ENCODE data around the gene DEAF1. TPM values are rescaled to one million over a fixed set of nuclear protein-coding genes. Genes with fewer than 3 reads are reported as not detected.
A peak's percentile ranks its signal among the peaks of the same experiment; 100 is the strongest.

The DEAF1 gene
- total and polyA plus RNA-seq, 8 donors, result 12.3 to 111 (median 37.0) TPM

DNA sequence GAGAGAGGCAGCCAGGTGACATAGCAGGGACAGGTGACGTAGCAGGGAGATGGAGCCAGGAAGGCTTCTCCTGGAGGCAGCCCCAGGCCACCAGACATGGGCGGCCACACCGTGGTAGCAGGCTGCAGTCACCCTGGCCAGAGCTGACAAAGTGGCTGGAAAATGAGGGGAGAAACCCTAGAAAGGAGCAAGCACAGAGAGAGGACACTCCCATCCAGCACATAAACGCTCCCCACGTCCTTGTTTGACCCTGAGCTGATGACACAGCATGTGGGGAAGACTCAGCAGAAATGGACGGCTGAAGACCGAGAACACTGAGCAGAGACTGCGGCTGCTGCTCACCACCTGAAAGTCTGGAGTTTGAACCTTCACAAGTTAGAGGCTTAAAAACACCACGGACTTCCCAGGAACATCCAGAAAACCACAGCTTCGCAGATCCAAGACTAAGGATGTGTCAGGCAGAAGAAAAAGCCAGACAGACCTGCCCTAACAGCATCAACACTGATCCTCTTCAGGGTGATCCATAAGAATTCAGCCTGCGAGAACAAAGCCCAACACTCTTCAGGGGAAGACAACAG, 29.2 kb downstream of the DEAF1 start:
- H3K36me3 ChIP-seq, result peaks cover 3 to 60% (median 47%) of the 10 kb centered on the region in 4 donors
- intact Hi-C loops (cut with DNase I; ENCODE audit: low total_unique reads), result loop anchor here (10.0 kb wide), 1 partner anchor 59 kb away; no protein-coding TSS in a partner anchor
- H3K4me1 ChIP-seq, result peaks cover 0 to 11% (median 0%) of the 10 kb centered on the region in 4 donors
- peak overlapping the region; percentile 4 to 67 (median 35) for H3K27ac ChIP-seq
- H3K27me3 ChIP-seq, result no peaks in the 10 kb centered on the region
- no peaks in the 10 kb centered on the region for H3K9me3 ChIP-seq
- TF ChIP-seq, protein P1, sequence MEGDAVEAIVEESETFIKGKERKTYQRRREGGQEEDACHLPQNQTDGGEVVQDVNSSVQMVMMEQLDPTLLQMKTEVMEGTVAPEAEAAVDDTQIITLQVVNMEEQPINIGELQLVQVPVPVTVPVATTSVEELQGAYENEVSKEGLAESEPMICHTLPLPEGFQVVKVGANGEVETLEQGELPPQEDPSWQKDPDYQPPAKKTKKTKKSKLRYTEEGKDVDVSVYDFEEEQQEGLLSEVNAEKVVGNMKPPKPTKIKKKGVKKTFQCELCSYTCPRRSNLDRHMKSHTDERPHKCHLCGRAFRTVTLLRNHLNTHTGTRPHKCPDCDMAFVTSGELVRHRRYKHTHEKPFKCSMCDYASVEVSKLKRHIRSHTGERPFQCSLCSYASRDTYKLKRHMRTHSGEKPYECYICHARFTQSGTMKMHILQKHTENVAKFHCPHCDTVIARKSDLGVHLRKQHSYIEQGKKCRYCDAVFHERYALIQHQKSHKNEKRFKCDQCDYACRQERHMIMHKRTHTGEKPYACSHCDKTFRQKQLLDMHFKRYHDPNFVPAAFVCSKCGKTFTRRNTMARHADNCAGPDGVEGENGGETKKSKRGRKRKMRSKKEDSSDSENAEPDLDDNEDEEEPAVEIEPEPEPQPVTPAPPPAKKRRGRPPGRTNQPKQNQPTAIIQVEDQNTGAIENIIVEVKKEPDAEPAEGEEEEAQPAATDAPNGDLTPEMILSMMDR (IDR thresholded peaks at IDR 0.05), result no peak
- TF ChIP-seq POLR2AphosphoS5 (IDR thresholded peaks at IDR 0.05), result no peak
- TF ChIP-seq POLR2A (IDR thresholded peaks at IDR 0.05), result no peak
- TF ChIP-seq EP300 (IDR thresholded peaks at IDR 0.05), result no peak
- no peak for DNase-seq
- no peak overlapping the region for H3K4me3 ChIP-seq
- WGBS, 5 donors, result 63 to 73% (median 72%) methylated on average over 11 of the region's 11 CpGs

DNA sequence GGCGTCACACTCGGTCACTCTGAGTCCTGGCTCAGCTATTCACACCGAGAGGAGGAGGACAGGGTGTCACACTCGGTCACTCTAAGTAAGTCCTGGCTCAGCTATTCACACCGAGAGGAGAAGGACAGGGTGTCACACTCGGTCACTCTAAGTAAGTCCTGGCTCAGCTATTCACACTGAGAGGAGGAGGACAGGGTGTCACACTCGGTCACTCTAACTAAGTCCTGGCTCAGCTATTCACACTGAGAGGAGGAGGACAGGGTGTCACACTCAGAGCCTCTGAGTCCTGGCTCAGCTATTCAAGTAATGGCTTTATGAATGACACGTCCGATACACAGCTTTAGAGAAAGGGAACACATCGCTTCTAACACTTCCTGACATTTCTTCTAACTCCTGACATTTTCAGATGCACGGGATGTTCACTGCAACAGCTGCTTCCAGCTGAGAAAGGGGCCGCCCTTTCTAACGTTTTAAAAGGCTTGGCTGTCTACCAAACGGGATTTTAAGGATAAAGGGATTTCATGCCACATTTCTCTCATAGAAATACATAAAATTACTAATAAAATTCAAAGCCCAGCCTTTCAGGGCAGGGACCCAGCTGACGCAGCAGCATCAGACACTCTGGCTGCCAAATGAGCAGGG, 29.8 kb downstream of the DEAF1 start:
- Histone ChIP-seq H3K4me1 (peaks cover 0 to 11% (median 0%) of the 10 kb centered on the region in 4 donors), H3K36me3 (peaks cover 3 to 62% (median 52%) of the 10 kb centered on the region in 4 donors), H3K27me3 (no peaks in the 10 kb centered on the region), H3K9me3 (no peaks in the 10 kb centered on the region), H3K4me3 (no peak overlapping the region), H3K27ac (peak overlapping the region; percentile 4 to 67 (median 35))
- TF ChIP-seq, protein P1 (IDR thresholded peaks at IDR 0.05), result no peak
- no peak for TF ChIP-seq POLR2A (IDR thresholded peaks at IDR 0.05)
- TF ChIP-seq POLR2AphosphoS5 (IDR thresholded peaks at IDR 0.05), result no peak
- TF ChIP-seq EP300 (IDR thresholded peaks at IDR 0.05), result no peak
- intact Hi-C loops (cut with DNase I; ENCODE audit: low total_unique reads), result loop anchor here (10.0 kb wide), 1 partner anchor 60 kb away; no protein-coding TSS in a partner anchor
- WGBS, 5 donors, result 59 to 85% (median 79%) methylated on average over 12 to 15 of the region's 15 CpGs
- peak in 1 of 2 donors; percentile 64 for DNase-seq

DNA sequence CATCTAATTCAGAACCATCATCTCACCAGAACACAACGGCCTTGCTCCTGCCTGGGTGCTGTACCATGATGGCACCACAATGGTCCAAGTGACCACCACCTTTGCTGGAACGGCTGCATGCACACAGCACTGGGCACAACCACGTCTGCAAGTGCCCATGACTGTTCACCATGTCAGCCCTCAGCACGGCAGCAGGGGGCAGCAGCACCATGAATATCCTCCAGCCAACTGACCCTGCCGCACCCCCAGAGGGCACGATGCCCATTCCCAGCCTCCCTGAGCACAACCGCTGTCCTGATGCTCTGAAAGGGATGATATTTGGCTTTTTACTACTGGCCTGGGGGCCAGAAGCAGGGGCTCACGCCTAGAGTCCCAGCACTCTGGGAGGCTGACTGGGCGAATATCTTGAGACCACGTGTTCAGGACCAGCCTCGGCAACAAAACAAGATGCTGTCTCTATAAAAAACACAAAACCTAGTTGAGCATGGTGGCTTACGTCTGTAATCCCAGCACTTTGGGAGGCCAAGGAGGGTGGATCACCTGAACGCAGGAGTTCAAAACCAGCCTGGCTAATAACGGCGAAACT, 32.2 kb downstream of the DEAF1 start:
- no peak overlapping the region for H3K27ac ChIP-seq
- peak; percentile 74 to 77 for DNase-seq
- no peak for TF ChIP-seq EP300 (IDR thresholded peaks at IDR 0.05)
- no peak for TF ChIP-seq POLR2A (IDR thresholded peaks at IDR 0.05)
- peak in 2 of 3 donors; percentile 21 to 43 for TF ChIP-seq POLR2AphosphoS5 (IDR thresholded peaks at IDR 0.05)
- TF ChIP-seq, protein P1 (IDR thresholded peaks at IDR 0.05), result peak in 5 of 7 experiments; percentile 55 to 89 (median 74)
- intact Hi-C loops (cut with DNase I; ENCODE audit: low total_unique reads), result loop anchor here (10.0 kb wide), 1 partner anchor 62 kb away; no protein-coding TSS in a partner anchor
- H3K4me1 ChIP-seq, result peaks cover 0 to 11% (median 0%) of the 10 kb centered on the region in 4 donors
- WGBS, 5 donors, result 52 to 63% (median 60%) methylated on average over 12 to 15 of the region's 15 CpGs
- no peaks in the 10 kb centered on the region for H3K9me3 ChIP-seq
- peaks cover 3 to 78% (median 66%) of the 10 kb centered on the region in 4 donors for H3K36me3 ChIP-seq
- no peaks in the 10 kb centered on the region for H3K27me3 ChIP-seq
- H3K4me3 ChIP-seq, result no peak overlapping the region

DNA sequence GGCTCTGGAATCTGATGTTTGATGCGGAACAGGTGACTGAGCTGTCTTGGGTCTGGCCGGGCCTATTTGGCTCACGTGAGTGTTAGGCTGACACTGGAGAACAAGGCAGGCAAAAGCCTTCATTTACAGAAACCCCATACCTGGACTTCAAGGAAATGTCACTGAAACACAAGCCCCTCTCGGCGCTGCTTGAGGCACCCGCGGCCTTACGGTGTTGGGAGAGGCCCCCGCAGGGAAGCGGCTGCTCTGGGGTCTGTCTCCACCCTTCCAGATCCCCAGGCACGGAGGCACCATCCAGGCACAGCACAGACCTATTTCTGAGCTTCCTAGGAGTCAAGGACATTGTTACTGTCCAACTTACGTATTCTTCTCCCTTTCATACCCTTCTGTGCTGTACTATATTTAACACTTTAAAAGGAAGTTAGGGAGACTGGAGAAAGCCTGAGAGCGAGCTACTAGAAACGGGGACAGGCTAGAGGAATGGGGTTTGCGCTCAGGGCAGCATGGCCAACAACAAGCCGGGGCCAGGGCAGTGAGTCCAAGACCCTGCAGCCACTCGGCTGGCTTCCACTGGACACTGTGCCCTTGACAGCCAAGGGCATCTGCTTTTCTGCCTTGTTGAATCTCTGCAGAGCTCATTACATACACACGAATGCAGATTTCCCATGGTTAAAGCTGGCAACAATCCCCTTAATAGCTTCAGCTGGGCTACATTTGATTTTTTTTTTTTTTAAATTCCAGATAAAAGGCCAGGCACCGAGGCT, 34.2 kb downstream of the DEAF1 start:
- H3K4me3 ChIP-seq, result no peak overlapping the region
- intact Hi-C loops (cut with DNase I; ENCODE audit: low total_unique reads), result loop anchor here (10.0 kb wide), 1 partner anchor 64 kb away; no protein-coding TSS in a partner anchor
- peaks cover 3 to 81% (median 65%) of the 10 kb centered on the region in 4 donors for H3K36me3 ChIP-seq
- 89 to 95% (median 92%) methylated on average over 18 to 19 of the region's 19 CpGs for WGBS, 5 donors
- peaks cover 0 to 10% (median under 1%) of the 10 kb centered on the region in 4 donors for H3K4me1 ChIP-seq
- no peaks in the 10 kb centered on the region for H3K9me3 ChIP-seq
- DNase-seq, result no peak
- H3K27ac ChIP-seq, result no peak overlapping the region
- TF ChIP-seq, protein P1 (IDR thresholded peaks at IDR 0.05), result no peak
- no peak for TF ChIP-seq EP300 (IDR thresholded peaks at IDR 0.05)
- TF ChIP-seq POLR2A (IDR thresholded peaks at IDR 0.05), result no peak
- TF ChIP-seq POLR2AphosphoS5 (IDR thresholded peaks at IDR 0.05), result no peak
- no peaks in the 10 kb centered on the region for H3K27me3 ChIP-seq
